Endodermal cell (in vitro differentiated cells): ENCODE results near the gene CAV1. TPM values are rescaled to one million over a fixed set of nuclear protein-coding genes. Genes with fewer than 3 reads are reported as not detected.

Experiments
- DNase-seq: peaks from one replicate; pipeline ENCODE4 v3.0.0-alpha.2; 2017
- H3K27ac ChIP-seq: 2 replicates; pipeline ENCODE4 v1.5.1; 2013; ENCODE audit warnings: mild to moderate bottlenecking, low read depth, low read length, moderate library complexity
- H3K27me3 ChIP-seq: 2 replicates; pipeline ENCODE4 v1.6.1; 2013; ENCODE audit warnings: mild to moderate bottlenecking, low read length, moderate library complexity; ENCODE audit not compliant: insufficient read depth, control insufficient read depth, poor library complexity, severe bottlenecking
- H3K36me3 ChIP-seq: 2 replicates; pipeline ENCODE4 v1.7.0; 2013; ENCODE audit warnings: mild to moderate bottlenecking, low read length, moderate library complexity; ENCODE audit not compliant: control insufficient read depth, insufficient read depth
- H3K4me1 ChIP-seq: one replicate; pipeline ENCODE4 v1.7.0; 2013; ENCODE audit warnings: low read length; ENCODE audit not compliant: control insufficient read depth, insufficient read depth
- H3K4me3 ChIP-seq: 2 replicates; pipeline ENCODE4 v1.5.1; 2013; ENCODE audit warnings: mild to moderate bottlenecking, low read length, moderate library complexity
- H3K9ac ChIP-seq: 2 replicates; pipeline ENCODE4 v1.6.1; 2013; ENCODE audit warnings: mild to moderate bottlenecking, low read length, moderate library complexity; ENCODE audit not compliant: poor library complexity, severe bottlenecking; ENCODE audit errors: extremely low read depth
- H3K9me3 ChIP-seq: 2 replicates; pipeline ENCODE4 v1.6.1; 2013; ENCODE audit warnings: mild to moderate bottlenecking, low read length, moderate library complexity; ENCODE audit not compliant: control insufficient read depth
- H3K27ac Mint-ChIP-seq: 2 replicates; pipeline ENCODE4 v1.8.0; 2020; ENCODE audit warnings: mixed read lengths
- H3K27me3 Mint-ChIP-seq: 2 replicates; pipeline ENCODE4 v1.8.0; 2021; ENCODE audit warnings: mild to moderate bottlenecking, mixed read lengths; ENCODE audit not compliant: insufficient read depth
- H3K36me3 Mint-ChIP-seq: 2 replicates; pipeline ENCODE4 v1.8.0; 2020; ENCODE audit warnings: low read depth, mixed read lengths
- H3K4me1 Mint-ChIP-seq: 2 replicates; pipeline ENCODE4 v1.8.0; 2020; ENCODE audit warnings: mixed read lengths
- H3K4me3 Mint-ChIP-seq: 2 replicates; pipeline ENCODE4 v1.8.0; 2020; ENCODE audit warnings: mild to moderate bottlenecking, moderate library complexity, mixed read lengths
- H3K9me3 Mint-ChIP-seq: 2 replicates; pipeline ENCODE4 v1.8.0; 2020; ENCODE audit warnings: mild to moderate bottlenecking, mixed read lengths
- WGBS, 2 experiments: methylation state at CpG; one replicate each; pipeline versions ENCODE4 v1.1.5 to v1.1.7; 2013; ENCODE audit warnings: missing lambda C conversion rate in 2 of 2, mixed read lengths in 1 of 2; ENCODE audit not compliant: insufficient coverage in 1 of 2, insufficient read length in 1 of 2; 5-methylcytosine and 5-hydroxymethylcytosine counted together
- total RNA-seq, 2 donors: library from RNA; stranded (reverse); fragmentation: NEBNext Ultra II Directional in 1 of 2; extraction: Animal tissue kit (Norgen Biotek cat#: 25700) in 1 of 2; gene quantifications; 2 replicates in 1 of 2; 3 replicates in 1 of 2; pipeline ENCODE4 v1.2.1, GENCODE V29; 2021
- TF ChIP-seq, protein P1 (sequence below): fragments of 200-600 bp; sonication (generic); conservative IDR thresholded peaks from 2 replicates; pipeline ENCODE4 v1.5.0; 2021; ENCODE audit warnings: antibody characterized with exemption, mild to moderate bottlenecking

CAV1 gene
- total RNA-seq, 2 donors from 2014 or later = 4.9 to 8.8 TPM

DNA sequence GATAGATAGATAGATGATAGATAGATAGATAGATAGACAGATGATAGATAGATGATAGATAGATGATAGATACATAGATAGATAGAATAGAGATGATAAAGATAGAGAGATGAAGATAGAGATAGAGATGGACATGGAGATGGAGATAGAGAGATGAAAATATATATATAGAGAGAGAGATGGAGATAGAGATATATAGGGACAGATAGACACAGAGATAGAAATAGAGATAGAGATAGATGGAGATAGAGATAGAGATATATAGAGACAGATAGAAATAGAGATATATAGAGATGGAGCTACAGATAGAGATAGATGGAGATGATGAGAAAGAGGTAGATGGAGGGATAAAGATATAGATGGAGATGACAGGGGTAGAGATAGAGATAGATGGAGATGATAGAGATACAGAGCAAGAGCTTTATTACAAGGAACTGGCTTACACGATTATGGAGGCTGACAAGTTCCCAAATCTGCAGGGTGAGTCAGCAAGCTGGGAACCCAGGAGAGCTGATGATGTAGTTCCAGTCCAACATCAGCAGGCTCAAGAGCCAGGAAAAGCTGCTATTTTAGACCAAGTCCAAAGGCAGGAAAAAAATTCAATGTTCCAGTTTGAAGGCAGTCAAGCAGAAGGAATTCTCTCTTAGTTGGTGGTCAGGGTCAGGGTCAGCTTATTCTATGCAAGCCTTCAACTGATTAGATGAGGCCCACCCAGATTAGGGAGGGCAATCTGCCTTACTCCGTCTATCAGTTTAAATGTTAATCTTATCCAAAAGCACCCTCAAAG lies 37.1 kb downstream of the CAV1 start:
- Histone ChIP-seq H3K4me3 (no peak overlapping the region), H3K9me3 (no peaks in the 10 kb centered on the region), H3K27me3 (no peaks in the 10 kb centered on the region), H3K36me3 (no peaks in the 10 kb centered on the region), H3K27ac (no peak overlapping the region), H3K4me1 (no peaks in the 10 kb centered on the region), H3K9ac (no peak overlapping the region)
- H3K4me3 Mint-ChIP-seq = no peak overlapping the region
- H3K9me3 Mint-ChIP-seq = no peaks in the 10 kb centered on the region
- no peaks in the 10 kb centered on the region for H3K27me3 Mint-ChIP-seq
- 90% methylated on average over 1 to 2 of the region's 2 CpGs for WGBS, 2 experiments
- TF ChIP-seq, protein P1, sequence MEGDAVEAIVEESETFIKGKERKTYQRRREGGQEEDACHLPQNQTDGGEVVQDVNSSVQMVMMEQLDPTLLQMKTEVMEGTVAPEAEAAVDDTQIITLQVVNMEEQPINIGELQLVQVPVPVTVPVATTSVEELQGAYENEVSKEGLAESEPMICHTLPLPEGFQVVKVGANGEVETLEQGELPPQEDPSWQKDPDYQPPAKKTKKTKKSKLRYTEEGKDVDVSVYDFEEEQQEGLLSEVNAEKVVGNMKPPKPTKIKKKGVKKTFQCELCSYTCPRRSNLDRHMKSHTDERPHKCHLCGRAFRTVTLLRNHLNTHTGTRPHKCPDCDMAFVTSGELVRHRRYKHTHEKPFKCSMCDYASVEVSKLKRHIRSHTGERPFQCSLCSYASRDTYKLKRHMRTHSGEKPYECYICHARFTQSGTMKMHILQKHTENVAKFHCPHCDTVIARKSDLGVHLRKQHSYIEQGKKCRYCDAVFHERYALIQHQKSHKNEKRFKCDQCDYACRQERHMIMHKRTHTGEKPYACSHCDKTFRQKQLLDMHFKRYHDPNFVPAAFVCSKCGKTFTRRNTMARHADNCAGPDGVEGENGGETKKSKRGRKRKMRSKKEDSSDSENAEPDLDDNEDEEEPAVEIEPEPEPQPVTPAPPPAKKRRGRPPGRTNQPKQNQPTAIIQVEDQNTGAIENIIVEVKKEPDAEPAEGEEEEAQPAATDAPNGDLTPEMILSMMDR = no peak
- H3K27ac Mint-ChIP-seq = no peak overlapping the region
- DNase-seq = no peak
- peaks cover 5% of the 10 kb centered on the region for H3K4me1 Mint-ChIP-seq
- no peaks in the 10 kb centered on the region for H3K36me3 Mint-ChIP-seq

DNA sequence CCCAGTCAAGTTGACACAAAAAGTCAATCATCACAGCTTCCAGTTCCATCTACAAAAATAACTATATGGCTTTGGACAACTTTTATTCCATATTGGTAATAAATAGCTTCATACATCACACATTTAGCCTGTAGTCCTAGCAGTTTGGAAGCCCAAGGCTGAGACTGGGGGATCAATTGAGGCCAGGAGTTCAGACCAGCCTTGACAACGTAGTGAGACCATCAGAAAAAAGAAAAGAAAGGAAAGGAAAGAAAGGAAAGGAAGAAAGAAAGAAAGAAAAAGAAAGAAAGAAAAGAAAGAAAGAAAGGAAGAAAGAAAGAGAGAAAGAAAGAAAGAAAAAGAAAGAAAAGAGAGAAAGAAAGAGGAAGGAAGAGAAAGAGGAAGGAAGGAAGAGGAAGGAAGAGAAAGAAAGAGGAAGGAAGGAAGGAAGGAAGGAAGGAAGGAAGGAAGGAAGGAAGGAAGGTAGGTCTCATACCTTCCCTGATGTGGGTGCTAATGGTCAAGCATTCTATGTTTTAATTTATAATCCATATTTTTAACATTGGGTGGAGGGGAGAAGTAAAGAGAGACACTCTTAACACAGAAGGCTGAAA lies 37.8 kb downstream of the CAV1 start:
- no peaks in the 10 kb centered on the region for H3K27me3 ChIP-seq
- H3K27ac ChIP-seq = no peak overlapping the region
- 90 to 100% methylated on average over 1 of the region's 1 CpG for WGBS, 2 experiments
- Mint-ChIP-seq H3K4me3 (no peak overlapping the region), H3K9me3 (no peaks in the 10 kb centered on the region), H3K27ac (no peak overlapping the region), H3K4me1 (peaks cover 4% of the 10 kb centered on the region), H3K27me3 (no peaks in the 10 kb centered on the region), H3K36me3 (no peaks in the 10 kb centered on the region)
- no peaks in the 10 kb centered on the region for H3K36me3 ChIP-seq
- no peak for DNase-seq
- no peaks in the 10 kb centered on the region for H3K4me1 ChIP-seq
- no peak overlapping the region for H3K4me3 ChIP-seq
- TF ChIP-seq, protein P1 = no peak
- no peak overlapping the region for H3K9ac ChIP-seq
- H3K9me3 ChIP-seq = no peaks in the 10 kb centered on the region

DNA sequence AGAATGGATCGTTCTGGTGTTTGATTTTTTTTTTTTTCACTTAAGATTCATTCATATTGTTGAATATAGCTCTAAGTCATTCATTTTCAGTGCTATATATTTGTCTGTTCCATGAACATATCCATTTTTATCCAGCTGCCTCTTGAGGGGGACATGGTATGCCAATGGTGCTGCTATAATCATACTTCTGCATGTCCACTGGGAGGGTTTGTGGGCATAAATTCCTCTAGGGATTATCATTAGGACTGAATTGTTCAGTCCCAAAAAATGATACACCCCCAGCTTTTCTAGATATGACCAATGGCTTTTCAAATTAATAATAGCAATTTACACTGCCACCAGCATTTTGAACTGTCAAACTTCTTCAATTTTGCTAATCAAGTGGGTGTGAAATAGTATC lies 41.1 kb downstream of the CAV1 start:
- no peak overlapping the region for H3K27ac ChIP-seq
- no peak overlapping the region for H3K4me3 ChIP-seq
- TF ChIP-seq, protein P1 = no peak
- no peaks in the 10 kb centered on the region for H3K36me3 Mint-ChIP-seq
- no peaks in the 10 kb centered on the region for H3K27me3 Mint-ChIP-seq
- no CpG with 5 or more reads among the region's 1 CpG for WGBS, 2 experiments
- no peak overlapping the region for H3K27ac Mint-ChIP-seq
- peaks cover 2% of the 10 kb centered on the region for H3K4me1 Mint-ChIP-seq
- DNase-seq = no peak
- no peak overlapping the region for H3K4me3 Mint-ChIP-seq
- H3K27me3 ChIP-seq = no peaks in the 10 kb centered on the region
- H3K36me3 ChIP-seq = no peaks in the 10 kb centered on the region
- no peaks in the 10 kb centered on the region for H3K4me1 ChIP-seq
- H3K9ac ChIP-seq = no peak overlapping the region
- no peaks in the 10 kb centered on the region for H3K9me3 Mint-ChIP-seq
- no peaks in the 10 kb centered on the region for H3K9me3 ChIP-seq
